A549 (cell line): ENCODE results near the gene TSPAN4. TPM values are rescaled to one million over a fixed set of nuclear protein-coding genes. Genes with fewer than 3 reads are reported as not detected.

Source experiments
- ATAC-seq, 2 experiments: fragments of 200-7000 bp in 1 of 2; fragments of >200 bp in 1 of 2; cut with Nextera tagmentation in 1 of 2; cut with Tn5 transposase in 1 of 2; 3 replicates each; pipeline versions ENCODE4 v1.8.0 to v1.9.1; 2018 to 2020; ENCODE audit warnings: mild to moderate bottlenecking in 1 of 2, moderate library complexity in 1 of 2
- CTCF ChIA-PET: fragments of 300-600 bp; sonication (Branson Sonifier 250); formaldehyde crosslinking; extraction: SDS; loops from one replicate; lab custom pipeline; 2021; ENCODE audit warnings: antibody characterized with exemption, inconsistent platforms; lab: Yijun Ruan, JAX
- POLR2A ChIA-PET: fragments of 350-600 bp; formaldehyde crosslinking; extraction: SDS; loops from one replicate; lab custom pipeline; 2021; ENCODE audit warnings: antibody characterized with exemption, inconsistent platforms; lab: Yijun Ruan, JAX
- DNase-seq, 2 experiments: peaks; one replicate each; pipeline versions ENCODE4 v3.0.0 to v3.0.0-alpha.2; 2011 to 2016; ENCODE audit warnings: low read depth in 1 of 2, low spot score in 1 of 2
- FAIRE-seq: peaks from 2 replicates; lab custom pipeline; 2011; peaks lifted over from hg19 to GRCh38; lab: Jason Lieb, UNC
- H3K27ac ChIP-seq, 2 experiments: fragments of >200 bp; sonication (Bioruptor Twin); formaldehyde crosslinking; 3 replicates each; pipeline ENCODE4 v1.5.1; 2016 to 2017
- H3K4me1 ChIP-seq: fragments of >200 bp; sonication (Bioruptor Twin); formaldehyde crosslinking; 3 replicates; pipeline ENCODE4 v1.6.1; 2016
- H3K4me2 ChIP-seq: fragments of >200 bp; sonication (Bioruptor Twin); formaldehyde crosslinking; 3 replicates; pipeline ENCODE4 v1.6.1; 2016
- H3K4me3 ChIP-seq: fragments of >200 bp; sonication (Bioruptor Twin); formaldehyde crosslinking; 3 replicates; pipeline ENCODE4 v1.5.1; 2016
- H3K9me3 ChIP-seq: fragments of >200 bp; sonication (Bioruptor Twin); formaldehyde crosslinking; 3 replicates; pipeline ENCODE4 v1.6.1; 2016
- BCL3 ChIP-seq: fragments of >200 bp; sonication (Bioruptor Twin); formaldehyde crosslinking; IDR thresholded peaks from 3 replicates; pipeline ENCODE4 v1.6.1; 2016
- BHLHE40 ChIP-seq: IDR thresholded peaks from 2 replicates; pipeline ENCODE4 v1.6.1; 2012; ENCODE audit warnings: low read depth, low read length, inconsistent platforms
- CHD2 ChIP-seq: fragments of 150-350 bp; IDR thresholded peaks from 2 replicates; pipeline ENCODE4 v1.6.1; 2014; ENCODE audit warnings: low read length; ENCODE audit not compliant: partially characterized antibody
- E2F6 ChIP-seq: IDR thresholded peaks from 2 replicates; pipeline ENCODE4 v1.6.1; 2012; ENCODE audit warnings: low read depth, borderline replicate concordance
- EHMT2 ChIP-seq: fragments of 200-600 bp; sonication (generic); IDR thresholded peaks from 2 replicates; pipeline ENCODE4 v1.6.1; 2016; ENCODE audit warnings: antibody characterized with exemption, low read depth, mild to moderate bottlenecking, moderate library complexity
- FOSB ChIP-seq: fragments of 250-450 bp; sonication (Bioruptor Pico); IDR thresholded peaks from 2 replicates; pipeline ENCODE4 v1.5.0; 2020; ENCODE audit warnings: mild to moderate bottlenecking, moderate library complexity
- HDAC2 ChIP-seq: fragments of 200-600 bp; sonication (generic); IDR thresholded peaks from 2 replicates; pipeline ENCODE4 v1.6.1; 2016
- HES2 ChIP-seq: fragments of >200 bp; sonication (Bioruptor Twin); formaldehyde crosslinking; IDR thresholded peaks from 2 replicates; pipeline ENCODE4 v1.6.1; 2016
- HOXA7 ChIP-seq: fragments of 250-450 bp; sonication (Bioruptor Pico); IDR thresholded peaks from 2 replicates; pipeline ENCODE4 v1.5.0; 2020; ENCODE audit warnings: mild to moderate bottlenecking, moderate library complexity
- JUN ChIP-seq, 2 experiments: fragments of >200 bp; sonication (Bioruptor Twin); formaldehyde crosslinking; IDR thresholded peaks; 2 replicates in 1 of 2; 3 replicates in 1 of 2; pipeline ENCODE4 v1.6.1; 2016 to 2017
- JUNB ChIP-seq: fragments of >200 bp; sonication (Bioruptor Twin); formaldehyde crosslinking; IDR thresholded peaks from 2 replicates; pipeline ENCODE4 v1.6.1; 2016
- KDM1A ChIP-seq: fragments of 200-600 bp; sonication (generic); IDR thresholded peaks from 2 replicates; pipeline ENCODE4 v1.6.1; 2016; ENCODE audit warnings: low read depth, mild to moderate bottlenecking
- KDM5A ChIP-seq: fragments of 200-600 bp; sonication (generic); IDR thresholded peaks from 2 replicates; pipeline ENCODE4 v1.6.1; 2016; ENCODE audit warnings: antibody characterized with exemption, mild to moderate bottlenecking
- PBX3 ChIP-seq: IDR thresholded peaks from 2 replicates; pipeline ENCODE4 v1.6.1; 2012
- POLR2AphosphoS2 ChIP-seq: conservative IDR thresholded peaks from 2 replicates; pipeline ENCODE4 v1.6.1; 2012; ENCODE audit warnings: low read length, improper control_type of control experiment, inconsistent platforms
- RARB ChIP-seq: fragments of 250-450 bp; sonication (Bioruptor Pico); IDR thresholded peaks from 2 replicates; pipeline ENCODE4 v1.8.0; 2021; ENCODE audit warnings: mild to moderate bottlenecking, moderate library complexity
- SMC3 ChIP-seq: fragments of >200 bp; sonication (Bioruptor Twin); formaldehyde crosslinking; IDR thresholded peaks from 3 replicates; pipeline ENCODE4 v1.6.1; 2018; ENCODE audit warnings: inconsistent platforms
- TFCP2L1 ChIP-seq: fragments of 250-450 bp; sonication (Bioruptor Pico); IDR thresholded peaks from 2 replicates; pipeline ENCODE4 v1.5.0; 2021; ENCODE audit warnings: mild to moderate bottlenecking
- TP53 ChIP-seq: fragments of 250-450 bp; sonication (Bioruptor Pico); IDR thresholded peaks from 2 replicates; pipeline ENCODE4 v1.5.0; 2021; ENCODE audit warnings: mild to moderate bottlenecking, moderate library complexity
- ZC3H11A ChIP-seq: fragments of 450-650 bp; IDR thresholded peaks from 2 replicates; pipeline ENCODE4 v1.6.1; 2014; ENCODE audit warnings: antibody characterized with exemption, mild to moderate bottlenecking
- WGBS: methylation state at CpG from one replicate; pipeline ENCODE4 v1.1.6; 2017; ENCODE audit errors: missing lambda C conversion rate; 5-methylcytosine and 5-hydroxymethylcytosine counted together
- polyA plus RNA-seq, 4 experiments: library from polyadenylated mRNA; depleted of rRNA in 3 of 4; stranded (reverse); fragments of >200 nt; fragmentation: RNase III in 1 of 4; extraction: RNeasy Plus Mini Kit Qiagen cat#74134 plus additional on column Dnase treatment in 1 of 4; gene quantifications; 2 replicates in 3 of 4; 3 replicates in 1 of 4; pipeline ENCODE4 v1.2.3, GENCODE V29; 2011 to 2017

TSPAN4 gene
- polyA plus RNA-seq, 2 of the 4 experiments (the other 2 are of a cell fraction), result 83.5 to 145 TPM

- TF ChIP-seq HOXA7 (CRISPR knock-in tag) (0 out of 2 replicates have a peak, but pooled peaks have one; percentile 5), ZC3H11A (no peak), PBX3 (0 out of 2 replicates have a peak, but pooled peaks have one; percentile 8)
- WGBS, result 88% methylated on average over 6 of the region's 6 CpGs
- Histone ChIP-seq H3K4me1 (peaks cover 33% of the 10 kb centered on the region), H3K4me3 (no peak overlapping the region), H3K9me3 (no peaks in the 10 kb centered on the region), H3K27ac (0 out of 6 replicates have a peak overlapping the region, but pooled peaks of 1 of the 2 experiments have one; percentile 6), H3K4me2 (no peak overlapping the region)
- ATAC-seq (no peak), DNase-seq (no peak), FAIRE-seq (no peak)
- CTCF ChIA-PET, result interaction anchor here (0.8 kb wide), 1 partner anchor 9 kb away, joined by 3 read pairs; no protein-coding TSS in a partner anchor
- POLR2A ChIA-PET, result no interaction called here
Measured at GRCh38 chr11:813072-813455, 29.6 kb upstream of the TSPAN4 start.

- TF ChIP-seq FOSB (CRISPR knock-in tag) (0 out of 2 replicates have a peak, but pooled peaks have one; percentile 16), HOXA7 (CRISPR knock-in tag) (no peak), RARB (peak; percentile 20; the same call in 1 of the 2 replicates), BHLHE40 (no peak), TFCP2L1 (CRISPR knock-in tag) (0 out of 2 replicates have a peak, but pooled peaks have one; percentile 3), SMC3 (no peak), TP53 (CRISPR knock-in tag) (peak; percentile 62; the same call in 1 of the 2 replicates), POLR2AphosphoS2 (peak; percentile 95), KDM1A (no peak), JUN (IDR thresholded peaks at IDR 0.05) (peak in 1 of 2 experiments; percentile 51; a peak in 2 of 5 replicates), BCL3 (no peak)
- 81% methylated on average over 8 of the region's 9 CpGs for WGBS
- H3K9me3 ChIP-seq, result no peaks in the 10 kb centered on the region
- H3K4me3 ChIP-seq, result no peak overlapping the region
- CTCF ChIA-PET, result interaction anchor here (0.8 kb wide), 1 partner anchor 9 kb away, joined by 3 read pairs; no protein-coding TSS in a partner anchor
- H3K27ac ChIP-seq, result 0 out of 6 replicates have a peak overlapping the region, but pooled peaks of 1 of the 2 experiments have one; percentile 6
- no peak overlapping the region for H3K4me2 ChIP-seq
- POLR2A ChIA-PET, result interaction anchor here (1.2 kb wide), 1 partner anchor 27 kb away, joined by 3 read pairs; no protein-coding TSS in a partner anchor
- peaks cover 34% of the 10 kb centered on the region for H3K4me1 ChIP-seq
- FAIRE-seq (no peak), ATAC-seq (no peak), DNase-seq (no peak)
Measured at GRCh38 chr11:813456-814096, 29.1 kb upstream of the TSPAN4 start.

- Histone ChIP-seq H3K4me3 (no peak overlapping the region), H3K9me3 (no peaks in the 10 kb centered on the region), H3K4me2 (no peak overlapping the region), H3K27ac (no peak overlapping the region), H3K4me1 (peaks cover 45% of the 10 kb centered on the region)
- TF ChIP-seq JUN (IDR thresholded peaks at IDR 0.05) (no peak), KDM5A (no peak), EHMT2 (no peak), E2F6 (no peak), JUNB (no peak), HES2 (no peak), CHD2 (no peak), HDAC2 (no peak)
- ChIA-PET POLR2A (no interaction called here), CTCF (interaction anchor here (1.0 to 1.9 kb wide), 3 partner anchors 13 to 235 kb away, joined by 3 to 6 read pairs (median 5); partner anchors contain the start of gene CRACR2B)
- no peak for FAIRE-seq
- DNase-seq, result no peak
- no peak for ATAC-seq
- WGBS, result 85% methylated on average over 11 of the region's 11 CpGs
Measured at GRCh38 chr11:815675-816432, 26.8 kb upstream of the TSPAN4 start.
